ENCODE results near the gene PROX1. TPM values are rescaled to one million over a fixed set of nuclear protein-coding genes. Genes with fewer than 3 reads are reported as not detected.

Gene PROX1
- total and polyA plus RNA-seq, 9 of the 15 experiments (the other 6 are each of a cell fraction or from before 2014, with no cell fraction given): 0.14 to 0.22 TPM; not detected in 7

DNA sequence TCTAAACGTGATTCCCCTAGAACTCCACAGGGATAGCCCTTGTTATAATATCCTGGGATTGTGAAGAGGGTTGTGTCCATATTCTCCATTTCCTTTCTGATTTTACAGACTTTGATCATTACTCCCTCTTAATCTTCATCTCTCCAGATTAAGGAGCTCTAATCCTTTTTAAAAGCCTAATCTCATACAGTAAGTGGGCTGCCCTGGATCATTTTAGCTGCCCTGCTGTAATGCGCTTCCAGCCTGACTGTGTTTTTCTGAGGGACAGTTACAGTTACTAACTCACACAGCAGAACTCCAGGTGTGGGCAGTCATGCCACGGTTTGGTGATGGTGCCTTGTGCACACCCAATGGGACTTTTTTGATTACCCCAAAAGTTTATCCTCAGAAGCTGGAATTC is 33.5 kb downstream of the PROX1 start (continued):
- TF ChIP-seq FOXK2 (conservative IDR thresholded peaks at IDR 0.05 in 1 of 2, IDR thresholded peaks at IDR 0.05 in 1 of 2; ENCODE audit: low read depth in 2 of 2): no peak
- TF ChIP-seq ZNF239 (CRISPR knock-in tag; IDR thresholded peaks at IDR 0.05): no peak
- TF ChIP-seq NCOA6 (IDR thresholded peaks at IDR 0.05): no peak
- TF ChIP-seq XRCC4 (IDR thresholded peaks at IDR 0.05; ENCODE audit: extremely low read depth, insufficient read depth, insufficient read length): no peak
- no peak for TF ChIP-seq CBFB (CRISPR knock-in tag; IDR thresholded peaks at IDR 0.05)
- no peak for TF ChIP-seq TGIF2 (CRISPR knock-in tag; IDR thresholded peaks at IDR 0.05)
- no peak for TF ChIP-seq ZNF316 (IDR thresholded peaks at IDR 0.05)
- no peak for TF ChIP-seq TRIM28 (IDR thresholded peaks at IDR 0.05)

DNA sequence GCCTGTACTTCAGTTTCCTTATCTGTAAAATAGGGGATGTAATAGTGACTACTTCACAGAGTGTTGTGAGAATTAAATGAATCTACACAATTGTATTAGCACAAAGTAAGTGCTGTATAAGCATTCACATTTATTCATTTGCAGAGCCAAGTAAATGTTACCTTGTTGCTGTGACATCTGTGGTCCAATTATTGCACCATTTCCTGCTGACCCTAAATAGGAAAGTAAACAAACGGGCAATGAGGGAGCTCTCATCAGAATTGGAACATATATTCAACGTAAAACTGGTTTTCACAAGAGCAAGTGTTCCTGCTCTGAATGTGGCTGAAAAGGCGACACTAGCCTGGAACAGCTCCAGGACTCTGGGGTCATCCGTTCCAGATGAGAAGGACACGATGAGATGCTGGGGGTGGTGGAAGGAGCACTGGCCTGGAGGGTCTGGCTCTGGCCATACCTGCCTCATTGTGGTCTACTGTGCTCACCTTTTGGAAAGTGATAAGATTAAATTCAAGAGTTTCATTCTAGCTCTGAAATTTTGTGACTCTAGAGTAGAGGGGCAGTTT is 34.5 kb downstream of the PROX1 start:
- Histone ChIP-seq H3K4me2 (ENCODE audit: insufficient read depth, low read length) (no peak overlapping the region), H3K4me1 (replicated peaks in 1 of 2; ENCODE audit: control insufficient read depth in 2 of 2, insufficient read depth in 2 of 2, low read length in 2 of 2) (no peaks in the 10 kb centered on the region), H3K4me3 (no peak overlapping the region), H3K9ac (ENCODE audit: insufficient read depth in 1 of 2, low read depth in 2 of 2, low read length in 2 of 2) (no peak overlapping the region), H4K20me1 (replicated peaks; ENCODE audit: control insufficient read depth, insufficient read depth, low read length) (no peaks in the 10 kb centered on the region), H3K27ac (ENCODE audit: extremely low read depth, low read depth, low read length) (no peak overlapping the region), H3K36me3 (ENCODE audit: control insufficient read depth, insufficient read depth, low read length) (no peaks in the 10 kb centered on the region), H3K79me2 (ENCODE audit: control insufficient read depth, insufficient read depth, low read length) (no peaks in the 10 kb centered on the region), H2AFZ (ENCODE audit: low read depth, low read length) (no peak overlapping the region), H3K9me3 (replicated peaks; ENCODE audit: control insufficient read depth, insufficient read depth, low read depth, low read length) (no peaks in the 10 kb centered on the region), H3K27me3 (ENCODE audit: control insufficient read depth in 2 of 2, insufficient read depth in 2 of 2, low read length in 2 of 2) (peaks cover 9 to 14% of the 10 kb centered on the region in 2 experiments), H3K9me1 (ENCODE audit: control insufficient read depth, insufficient read depth, low read length) (no peaks in the 10 kb centered on the region)
- TF ChIP-seq PTBP1 (IDR thresholded peaks at IDR 0.05; ENCODE audit: low read depth, low read length) (no peak), CEBPG (CRISPR knock-in tag; IDR thresholded peaks at IDR 0.05) (no peak), CEBPG (tag; conservative IDR thresholded peaks at IDR 0.05 in 1 of 2, IDR thresholded peaks at IDR 0.05 in 1 of 2) (peak in 1 of 2 experiments; percentile 30; a peak in 1 of 4 replicates), GABPA (tag; conservative IDR thresholded peaks at IDR 0.05; ENCODE audit: low read depth) (peak; percentile 28; the same call in 1 of the 2 replicates), CBX8 (IDR thresholded peaks at IDR 0.05; ENCODE audit: borderline replicate concordance, extremely low read depth, low read depth, low read length, poor library complexity, severe bottlenecking) (no peak)
- no TSS peak for BruUV-seq (replicated peaks)
- intact Hi-C loops (cut with micrococcal nuclease): no loop called here
- ATAC-seq (no peak), DNase-seq (ENCODE audit: extremely low read depth in 1 of 4, low spot score in 3 of 4) (no peak), FAIRE-seq (no peak)
- in situ Hi-C loops (cut with MboI): no loop called here
- ChIA-PET POLR2A (interaction anchor here (0.6 to 0.8 kb wide), 2 partner anchors 11 to 31 kb away, joined by 3 read pairs; no protein-coding TSS in a partner anchor), CTCF (ENCODE audit: low intra/inter-chr PET ratio) (no interaction called here)
- under 1% methylated on average over 5 of the region's 5 CpGs for WGBS (ENCODE audit: insufficient coverage, low coverage, missing lambda C conversion rate)

All from K562 (cell line).